Measurements from ENCODE around the gene ERMN. TPM values are rescaled to one million over a fixed set of nuclear protein-coding genes. Genes with fewer than 3 reads are reported as not detected.

The ERMN gene
- total and polyA plus RNA-seq, 9 donors, result 0.04 to 0.19 (median 0.10) TPM; not detected in 2

DNA sequence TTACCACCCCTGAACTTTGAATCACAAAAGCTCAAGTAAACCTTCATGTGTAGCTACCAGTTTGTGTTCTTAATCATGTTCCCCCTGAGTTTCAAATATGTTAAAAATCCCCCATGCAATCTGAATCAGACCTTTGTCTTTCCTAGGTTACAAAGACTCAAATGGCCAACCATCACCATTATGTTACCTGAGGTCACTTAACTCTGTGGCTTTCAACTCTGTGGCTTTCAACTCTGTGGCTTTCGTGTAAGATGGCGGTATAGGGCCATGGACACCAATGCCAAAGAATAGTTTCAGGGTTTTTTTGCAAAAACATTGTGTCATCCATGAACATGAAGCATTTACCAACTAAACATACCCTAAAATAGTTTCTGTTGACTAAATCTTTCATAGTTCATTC lies 6.7 kb downstream of the ERMN start:
- Histone ChIP-seq H3K4me3 (ENCODE audit: low read length) (no peak overlapping the region), H3K4me1 (ENCODE audit: control insufficient read depth, insufficient read depth, low read length) (no peaks in the 10 kb centered on the region), H3K36me3 (ENCODE audit: control insufficient read depth, insufficient read depth, low read length) (no peaks in the 10 kb centered on the region), H3K27ac (ENCODE audit: low read length) (no peak overlapping the region), H3K9me3 (replicated peaks; ENCODE audit: control insufficient read depth, low read depth, low read length) (no peaks in the 10 kb centered on the region), H3K27me3 (ENCODE audit: control insufficient read depth, insufficient read depth, low read length) (no peaks in the 10 kb centered on the region)
- no peak for DNase-seq
- whole genome bisulfite sequencing (ENCODE audit: insufficient coverage), result 100% methylated on average over 2 of the region's 2 CpGs

DNA sequence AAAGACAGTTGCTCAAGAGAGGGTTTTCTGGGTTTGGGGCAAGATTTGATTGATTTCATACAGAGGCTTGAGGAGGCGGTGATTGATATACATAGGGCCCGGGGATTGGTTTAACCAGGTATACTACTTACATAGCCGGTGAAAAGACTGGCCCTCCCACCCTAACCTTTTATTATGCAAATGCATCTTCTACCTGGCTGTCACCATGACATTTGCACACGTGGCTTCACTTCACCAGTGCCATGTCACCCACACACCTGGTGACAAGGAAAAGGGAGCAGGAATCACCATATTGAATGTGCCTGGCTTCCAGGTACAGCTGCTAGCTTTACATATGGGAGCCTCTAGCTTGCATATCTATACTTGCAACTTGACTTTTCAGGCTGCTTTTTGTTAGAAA lies 9.7 kb downstream of the ERMN start:
- DNase-seq, result no peak
- WGBS (ENCODE audit: insufficient coverage), result 40% methylated on average over 1 of the region's 4 CpGs
- Histone ChIP-seq H3K36me3 (ENCODE audit: control insufficient read depth, insufficient read depth, low read length) (no peaks in the 10 kb centered on the region), H3K27ac (ENCODE audit: low read length) (no peak overlapping the region), H3K27me3 (ENCODE audit: control insufficient read depth, insufficient read depth, low read length) (no peaks in the 10 kb centered on the region), H3K4me1 (ENCODE audit: control insufficient read depth, insufficient read depth, low read length) (no peaks in the 10 kb centered on the region), H3K4me3 (ENCODE audit: low read length) (no peak overlapping the region), H3K9me3 (replicated peaks; ENCODE audit: control insufficient read depth, low read depth, low read length) (no peaks in the 10 kb centered on the region)

DNA sequence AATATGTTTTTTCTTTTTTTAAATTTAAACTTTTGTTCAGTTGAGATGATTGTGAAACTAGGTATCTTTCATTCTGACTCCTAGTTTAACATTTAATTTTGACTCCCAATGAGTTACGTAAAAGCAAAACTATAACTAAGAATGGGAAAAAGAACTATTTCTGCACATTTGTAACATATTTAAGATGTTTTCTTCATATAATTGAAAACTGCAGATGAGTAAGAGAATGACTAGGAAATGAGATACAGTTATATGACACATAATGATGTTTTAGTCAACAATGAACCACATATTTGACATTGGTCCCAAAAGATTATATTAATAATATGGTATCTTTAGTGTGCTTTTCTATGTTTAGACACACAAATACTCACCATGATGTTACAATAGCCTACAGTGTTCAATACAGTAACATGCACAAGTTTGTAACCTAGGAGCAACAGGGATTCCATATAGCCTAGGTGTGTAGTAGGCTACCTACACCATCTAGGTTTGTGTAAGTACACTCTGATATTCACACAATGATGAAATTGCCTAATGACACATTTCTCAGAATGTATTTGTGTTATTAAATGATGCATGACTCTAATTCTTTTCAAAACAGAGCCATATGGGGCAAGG lies 12.6 kb downstream of the ERMN start:
- H3K4me3 ChIP-seq (ENCODE audit: low read length), result no peak overlapping the region
- H3K27me3 ChIP-seq (ENCODE audit: control insufficient read depth, insufficient read depth, low read length), result no peaks in the 10 kb centered on the region
- no peak overlapping the region for H3K27ac ChIP-seq (ENCODE audit: low read length)
- no peaks in the 10 kb centered on the region for H3K4me1 ChIP-seq (ENCODE audit: control insufficient read depth, insufficient read depth, low read length)
- WGBS (ENCODE audit: insufficient coverage), result no CpG with 5 or more reads among the region's 1 CpG
- no peak for DNase-seq
- H3K9me3 ChIP-seq (replicated peaks; ENCODE audit: control insufficient read depth, low read depth, low read length), result no peaks in the 10 kb centered on the region
- H3K36me3 ChIP-seq (ENCODE audit: control insufficient read depth, insufficient read depth, low read length), result no peaks in the 10 kb centered on the region

DNA sequence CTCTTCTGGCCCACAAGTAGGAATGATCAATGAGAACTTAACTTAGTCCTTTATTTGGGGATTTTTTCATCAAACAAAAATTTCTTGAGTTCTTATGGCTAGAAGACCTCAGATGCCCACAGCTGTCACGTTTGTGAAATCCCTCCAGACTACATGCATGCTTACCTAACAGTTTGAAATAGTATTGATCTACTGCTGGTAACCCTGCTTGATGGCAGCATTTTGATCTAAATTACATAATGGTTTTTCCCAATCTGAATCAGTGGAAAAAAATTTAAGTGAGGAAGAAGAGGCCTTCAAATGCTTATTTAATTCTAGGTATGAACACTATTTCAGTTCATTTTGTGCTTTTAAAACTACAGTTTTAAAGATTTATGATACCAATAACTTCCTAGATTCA lies 13.9 kb downstream of the ERMN start:
- Histone ChIP-seq H3K36me3 (ENCODE audit: control insufficient read depth, insufficient read depth, low read length) (no peaks in the 10 kb centered on the region), H3K4me3 (ENCODE audit: low read length) (no peak overlapping the region), H3K9me3 (replicated peaks; ENCODE audit: control insufficient read depth, low read depth, low read length) (no peaks in the 10 kb centered on the region), H3K27ac (ENCODE audit: low read length) (no peak overlapping the region), H3K27me3 (ENCODE audit: control insufficient read depth, insufficient read depth, low read length) (no peaks in the 10 kb centered on the region), H3K4me1 (ENCODE audit: control insufficient read depth, insufficient read depth, low read length) (no peaks in the 10 kb centered on the region)
- no peak for DNase-seq
- no CpG with 5 or more reads among the region's 1 CpG for WGBS (ENCODE audit: insufficient coverage)

DNA sequence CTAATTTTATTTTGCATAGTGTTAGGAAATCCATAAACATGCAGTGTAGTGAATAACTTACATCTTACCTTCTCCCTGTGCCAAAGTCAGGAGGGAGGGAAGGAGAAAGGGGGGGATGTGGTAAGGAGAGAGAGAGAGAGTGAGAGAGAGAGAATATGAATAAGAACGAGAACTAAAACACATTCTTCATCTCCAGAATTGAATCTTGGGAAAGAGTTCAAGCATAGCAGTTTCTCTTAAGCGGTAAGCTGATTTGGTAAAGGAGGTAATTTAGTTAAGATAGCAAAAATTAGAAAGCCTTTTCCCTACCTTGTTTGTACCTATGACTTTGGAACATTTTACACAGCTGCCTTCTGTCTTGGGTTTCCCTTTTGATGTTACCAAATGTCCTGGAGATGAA lies 15.7 kb downstream of the ERMN start:
- H3K4me1 ChIP-seq (ENCODE audit: control insufficient read depth, insufficient read depth, low read length), result peaks cover 2% of the 10 kb centered on the region
- H3K27me3 ChIP-seq (ENCODE audit: control insufficient read depth, insufficient read depth, low read length), result no peaks in the 10 kb centered on the region
- DNase-seq, result no peak
- no peaks in the 10 kb centered on the region for H3K36me3 ChIP-seq (ENCODE audit: control insufficient read depth, insufficient read depth, low read length)
- no peaks in the 10 kb centered on the region for H3K9me3 ChIP-seq (replicated peaks; ENCODE audit: control insufficient read depth, low read depth, low read length)
- H3K4me3 ChIP-seq (ENCODE audit: low read length), result no peak overlapping the region
- H3K27ac ChIP-seq (ENCODE audit: low read length), result no peak overlapping the region
- WGBS (ENCODE audit: insufficient coverage), result no CpG with 5 or more reads among the region's 2 CpGs

DNA sequence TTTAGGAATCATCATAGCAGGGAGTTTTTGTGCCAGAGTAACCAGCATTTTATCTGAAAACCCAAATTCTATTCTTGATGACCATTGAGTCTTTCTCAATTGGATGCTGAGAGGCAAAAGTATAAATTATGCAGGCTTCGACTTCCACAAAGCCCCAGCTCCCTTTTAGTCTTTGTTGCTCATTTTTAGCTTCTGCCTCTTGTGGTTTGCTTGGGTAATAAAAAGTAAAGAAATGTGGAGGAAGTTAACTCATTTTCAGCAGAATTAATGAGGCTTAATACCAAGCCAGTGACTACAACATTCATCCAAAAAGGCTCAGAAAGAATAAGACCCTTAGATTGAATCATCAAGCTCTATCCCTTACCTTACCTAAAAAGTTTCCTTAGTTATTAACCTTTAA lies 18.6 kb downstream of the ERMN start:
- H3K4me3 ChIP-seq (ENCODE audit: low read length), result no peak overlapping the region
- no CpG with 5 or more reads among the region's 1 CpG for WGBS (ENCODE audit: insufficient coverage)
- H3K36me3 ChIP-seq (ENCODE audit: control insufficient read depth, insufficient read depth, low read length), result no peaks in the 10 kb centered on the region
- H3K27ac ChIP-seq (ENCODE audit: low read length), result no peak overlapping the region
- peaks cover 2% of the 10 kb centered on the region for H3K4me1 ChIP-seq (ENCODE audit: control insufficient read depth, insufficient read depth, low read length)
- no peak for DNase-seq
- no peaks in the 10 kb centered on the region for H3K27me3 ChIP-seq (ENCODE audit: control insufficient read depth, insufficient read depth, low read length)
- no peaks in the 10 kb centered on the region for H3K9me3 ChIP-seq (replicated peaks; ENCODE audit: control insufficient read depth, low read depth, low read length)

DNA sequence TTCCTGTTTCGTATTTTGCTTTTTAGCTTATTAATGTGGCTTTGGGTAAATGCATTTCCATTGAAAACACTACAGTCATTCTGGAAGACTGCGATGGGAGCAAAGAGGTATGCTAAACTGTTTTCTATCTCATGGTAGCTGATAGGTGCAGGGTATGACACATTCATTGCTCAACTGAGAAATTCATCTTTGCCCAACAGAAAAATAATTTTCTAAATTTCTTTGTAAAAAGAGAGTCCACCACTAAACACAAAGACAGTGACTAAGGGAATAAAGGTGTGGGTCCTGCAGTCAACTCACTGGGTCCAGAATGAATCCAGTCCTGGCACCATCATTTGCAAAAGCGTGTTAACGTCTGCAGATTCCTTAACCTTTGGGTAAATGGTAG lies 19.9 kb downstream of the ERMN start:
- DNase-seq, result no peak
- Histone ChIP-seq H3K4me3 (ENCODE audit: low read length) (no peak overlapping the region), H3K27me3 (ENCODE audit: control insufficient read depth, insufficient read depth, low read length) (no peaks in the 10 kb centered on the region), H3K4me1 (ENCODE audit: control insufficient read depth, insufficient read depth, low read length) (peaks cover 2% of the 10 kb centered on the region), H3K27ac (ENCODE audit: low read length) (no peak overlapping the region), H3K9me3 (replicated peaks; ENCODE audit: control insufficient read depth, low read depth, low read length) (no peaks in the 10 kb centered on the region), H3K36me3 (ENCODE audit: control insufficient read depth, insufficient read depth, low read length) (no peaks in the 10 kb centered on the region)
- no CpG with 5 or more reads among the region's 4 CpGs for WGBS (ENCODE audit: insufficient coverage)

DNA sequence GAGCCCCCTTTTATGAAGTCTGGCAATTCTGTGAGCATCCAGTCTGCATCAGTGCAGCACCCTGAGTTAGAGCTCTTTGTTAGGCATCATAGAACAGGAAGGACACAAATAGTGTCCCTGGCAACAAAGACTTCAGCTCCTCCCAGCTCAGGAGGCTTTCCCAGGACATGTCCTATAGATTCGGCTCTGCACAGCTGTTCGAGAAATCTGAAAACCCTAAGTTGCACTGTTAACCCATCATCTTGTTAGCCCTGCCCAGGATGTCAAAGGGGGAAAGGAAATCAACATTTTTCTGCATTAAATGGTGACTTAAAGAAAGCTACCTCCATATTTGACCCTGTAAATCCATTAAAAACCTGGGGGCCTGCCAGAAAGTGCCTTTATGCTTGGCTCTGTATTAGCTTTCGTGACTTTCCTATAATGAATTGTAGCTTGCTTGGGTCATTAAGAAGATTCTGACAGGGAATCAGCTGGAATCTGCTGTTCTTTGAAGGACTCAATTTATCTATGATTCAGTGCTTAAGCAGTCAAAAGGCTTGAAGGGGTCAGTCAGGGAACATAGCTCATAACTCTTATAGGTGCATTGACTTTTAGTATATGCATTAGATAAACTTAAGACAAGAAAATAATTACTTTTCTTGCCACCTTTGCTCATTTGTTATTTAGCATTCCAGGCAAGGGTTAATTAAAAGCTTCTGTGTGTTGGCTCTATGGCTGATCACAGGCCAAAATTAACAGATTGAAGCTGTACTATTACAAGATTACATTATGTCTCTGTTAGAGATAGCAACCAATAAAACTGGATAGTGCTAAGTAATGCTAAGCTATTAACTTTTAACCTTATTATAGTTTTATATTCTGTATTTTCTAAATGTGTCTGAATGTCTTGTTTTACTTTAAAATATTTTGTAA lies 20.6 kb downstream of the ERMN start:
- H3K27me3 ChIP-seq (ENCODE audit: control insufficient read depth, insufficient read depth, low read length), result no peaks in the 10 kb centered on the region
- no peak overlapping the region for H3K4me3 ChIP-seq (ENCODE audit: low read length)
- H3K4me1 ChIP-seq (ENCODE audit: control insufficient read depth, insufficient read depth, low read length), result peaks cover 2% of the 10 kb centered on the region
- no peak overlapping the region for H3K27ac ChIP-seq (ENCODE audit: low read length)
- no peaks in the 10 kb centered on the region for H3K36me3 ChIP-seq (ENCODE audit: control insufficient read depth, insufficient read depth, low read length)
- H3K9me3 ChIP-seq (replicated peaks; ENCODE audit: control insufficient read depth, low read depth, low read length), result no peaks in the 10 kb centered on the region
- DNase-seq, result peak; percentile 62
- WGBS (ENCODE audit: insufficient coverage), result no CpG with 5 or more reads among the region's 3 CpGs

DNA sequence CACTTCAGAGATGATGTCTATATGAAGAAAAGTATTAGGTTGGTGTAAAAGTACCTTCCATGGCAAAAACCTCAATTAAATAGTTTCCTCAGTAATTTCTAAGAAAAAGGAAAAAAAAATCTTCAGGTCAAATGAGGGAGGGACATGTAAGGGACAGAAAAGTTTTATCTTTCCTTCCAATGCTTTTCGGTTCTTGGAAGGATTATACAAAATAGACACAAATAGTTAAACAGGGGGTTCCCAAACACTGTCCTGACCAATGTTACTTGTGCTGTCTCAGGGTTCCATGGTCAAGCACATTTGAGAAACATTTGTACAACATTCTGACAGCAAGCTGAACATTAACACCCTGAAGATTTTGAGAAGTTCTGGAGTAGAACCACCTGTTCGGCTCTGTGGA lies 22.0 kb downstream of the ERMN start:
- Histone ChIP-seq H3K4me1 (ENCODE audit: control insufficient read depth, insufficient read depth, low read length) (peaks cover 2% of the 10 kb centered on the region), H3K36me3 (ENCODE audit: control insufficient read depth, insufficient read depth, low read length) (no peaks in the 10 kb centered on the region), H3K9me3 (replicated peaks; ENCODE audit: control insufficient read depth, low read depth, low read length) (no peaks in the 10 kb centered on the region), H3K4me3 (ENCODE audit: low read length) (no peak overlapping the region), H3K27ac (ENCODE audit: low read length) (no peak overlapping the region), H3K27me3 (ENCODE audit: control insufficient read depth, insufficient read depth, low read length) (no peaks in the 10 kb centered on the region)
- no CpG with 5 or more reads among the region's 2 CpGs for WGBS (ENCODE audit: insufficient coverage)
- no peak for DNase-seq

DNA sequence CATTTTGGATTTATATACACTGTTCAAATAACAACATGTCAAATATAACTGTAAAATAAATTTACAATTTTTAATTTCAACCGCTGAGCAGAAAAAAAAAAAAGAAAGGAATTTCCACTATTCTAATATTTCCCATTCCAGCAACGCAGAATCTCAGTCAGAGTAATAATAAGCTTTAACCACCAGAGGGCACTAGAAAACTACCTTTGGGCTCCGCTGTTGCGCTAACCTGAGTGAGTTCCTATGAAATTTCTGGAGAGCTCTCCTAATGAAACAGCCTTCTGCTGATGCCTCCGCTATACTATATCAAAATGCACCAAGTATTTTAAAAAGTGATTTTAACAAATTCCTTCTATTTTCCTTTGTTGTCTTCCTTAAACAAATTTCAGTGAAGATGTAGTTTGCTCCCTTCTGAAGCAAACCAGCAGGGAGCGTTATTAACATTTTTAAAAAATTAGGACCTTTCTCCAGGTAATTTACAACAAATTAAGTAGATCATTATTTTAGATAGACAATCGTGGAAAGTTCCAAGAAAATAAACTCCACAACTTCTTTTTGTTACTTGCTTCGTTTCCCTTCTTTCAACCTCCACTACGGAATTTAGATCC lies 23.0 kb downstream of the ERMN start:
- Histone ChIP-seq H3K4me1 (ENCODE audit: control insufficient read depth, insufficient read depth, low read length) (peaks cover 2% of the 10 kb centered on the region), H3K9me3 (replicated peaks; ENCODE audit: control insufficient read depth, low read depth, low read length) (no peaks in the 10 kb centered on the region), H3K27ac (ENCODE audit: low read length) (no peak overlapping the region), H3K4me3 (ENCODE audit: low read length) (no peak overlapping the region), H3K36me3 (ENCODE audit: control insufficient read depth, insufficient read depth, low read length) (no peaks in the 10 kb centered on the region), H3K27me3 (ENCODE audit: control insufficient read depth, insufficient read depth, low read length) (no peaks in the 10 kb centered on the region)
- DNase-seq, result peak; percentile 74
- no CpG with 5 or more reads among the region's 9 CpGs for WGBS (ENCODE audit: insufficient coverage)
